Gastroesophageal sphincter (tissue), 3 donors: Measurements from ENCODE around the gene DOCK9.

Experiments used
- CTCF ChIP-seq, 4 experiments: fragments of 200-600 bp in 2 of 4; fragments of 450-650 bp in 2 of 4; sonication (generic) in 1 of 4; IDR thresholded peaks; one replicate each; pipeline ENCODE4 v1.5.1; 2017 to 2019; ENCODE audit warnings: antibody characterized with exemption in 4 of 4, mild to moderate bottlenecking in 2 of 4, moderate library complexity in 2 of 4
- EP300 ChIP-seq: sonication (generic); formaldehyde crosslinking; IDR thresholded peaks from one replicate; pipeline ENCODE4 v1.6.1; 2017; ENCODE audit warnings: antibody characterized with exemption, mild to moderate bottlenecking
- POLR2A ChIP-seq, 2 donors: fragments of 450-650 bp; IDR thresholded peaks; one replicate each; pipeline ENCODE4 v1.6.1; 2017; ENCODE audit warnings: antibody characterized with exemption in 2 of 2, mild to moderate bottlenecking in 2 of 2, moderate library complexity in 1 of 2

GRCh38 chr13:98803921-98804320 is 173.9 kb downstream of the DOCK9 start:
- TF ChIP-seq POLR2A (IDR thresholded peaks at IDR 0.05) (no peak), EP300 (no peak), CTCF (IDR thresholded peaks at IDR 0.05) (no peak)
